NCI-H82 (cell line): ENCODE results near the gene CHTOP.

Source experiments
- DNase-seq: peaks from one replicate; lab custom pipeline; 2025; lab: John Stamatoyannopoulos, UW

The CHTOP gene

DNA sequence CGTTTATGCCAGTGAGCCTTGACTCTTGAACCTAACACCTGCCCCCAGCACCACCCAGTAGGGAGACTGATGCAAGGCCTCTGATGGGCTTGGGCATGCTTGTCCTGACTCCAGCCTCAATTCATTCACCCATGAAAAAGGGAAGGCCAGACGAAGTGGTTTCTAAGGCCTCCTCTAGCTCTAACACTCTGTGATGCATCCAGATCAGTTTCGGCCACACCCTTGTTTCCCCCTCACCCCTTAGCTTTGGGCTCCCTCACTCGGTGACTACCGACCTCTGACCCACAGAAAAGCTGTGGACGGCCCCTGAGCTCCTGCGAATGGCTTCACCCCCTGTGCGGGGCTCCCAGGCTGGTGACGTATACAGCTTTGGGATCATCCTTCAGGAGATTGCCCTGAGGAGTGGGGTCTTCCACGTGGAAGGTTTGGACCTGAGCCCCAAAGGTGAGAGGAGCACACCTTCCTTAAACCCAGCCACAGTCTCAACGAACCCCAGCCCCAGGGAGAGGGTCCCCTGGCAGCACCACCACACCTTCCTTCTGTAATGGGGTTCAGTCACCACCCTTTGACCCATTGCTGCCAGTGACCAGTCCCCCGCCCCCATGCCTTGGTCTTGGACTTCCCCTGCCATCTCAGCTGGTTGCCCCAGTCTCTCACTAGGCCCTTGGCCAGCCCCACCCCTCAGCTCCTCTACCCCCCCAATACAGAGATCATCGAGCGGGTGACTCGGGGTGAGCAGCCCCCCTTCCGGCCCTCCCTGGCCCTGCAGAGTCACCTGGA lies 53.7 kb downstream of the CHTOP start:
- DNase-seq = no peak

DNA sequence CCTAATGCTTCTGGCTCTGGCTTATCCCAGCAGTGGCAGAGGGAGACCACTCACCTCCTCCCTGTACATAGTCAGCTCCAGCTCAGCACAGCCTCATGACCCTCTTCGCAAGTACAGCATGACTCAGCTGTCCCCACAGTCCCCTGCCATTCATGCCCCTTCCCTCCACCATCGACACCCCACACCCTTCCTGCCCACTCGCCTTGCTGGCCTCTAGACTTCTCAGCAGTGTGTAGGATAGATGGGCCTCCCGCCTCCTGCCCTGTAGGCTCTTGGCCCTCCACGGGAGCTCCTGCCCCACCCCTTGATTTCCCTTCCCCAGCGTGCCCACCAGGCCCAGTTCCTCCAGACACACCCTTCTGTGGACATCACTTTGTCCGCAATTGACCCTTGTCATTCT lies 54.4 kb downstream of the CHTOP start:
- DNase-seq = no peak

DNA sequence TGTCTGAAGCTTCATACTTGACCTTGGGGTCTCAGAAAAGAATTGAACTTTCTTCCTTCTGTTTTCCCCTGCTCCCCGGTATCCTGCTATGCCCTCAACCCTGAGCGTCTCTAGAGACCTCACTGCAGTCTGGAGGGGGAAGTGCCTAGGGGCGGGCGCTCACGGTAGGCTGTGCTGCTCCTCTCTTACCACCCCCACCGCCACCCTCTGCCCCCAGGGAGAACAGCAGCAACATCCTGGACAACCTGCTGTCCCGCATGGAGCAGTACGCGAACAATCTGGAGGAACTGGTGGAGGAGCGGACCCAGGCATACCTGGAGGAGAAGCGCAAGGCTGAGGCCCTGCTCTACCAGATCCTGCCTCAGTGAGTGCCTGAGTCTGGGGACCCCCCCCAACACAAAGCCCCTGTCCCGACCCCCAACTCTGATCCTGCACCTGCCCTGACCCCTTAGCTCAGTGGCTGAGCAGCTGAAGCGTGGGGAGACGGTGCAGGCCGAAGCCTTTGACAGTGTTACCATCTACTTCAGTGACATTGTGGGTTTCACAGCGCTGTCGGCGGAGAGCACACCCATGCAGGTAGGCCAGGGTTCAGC lies 55.0 kb downstream of the CHTOP start:
- DNase-seq = no peak

DNA sequence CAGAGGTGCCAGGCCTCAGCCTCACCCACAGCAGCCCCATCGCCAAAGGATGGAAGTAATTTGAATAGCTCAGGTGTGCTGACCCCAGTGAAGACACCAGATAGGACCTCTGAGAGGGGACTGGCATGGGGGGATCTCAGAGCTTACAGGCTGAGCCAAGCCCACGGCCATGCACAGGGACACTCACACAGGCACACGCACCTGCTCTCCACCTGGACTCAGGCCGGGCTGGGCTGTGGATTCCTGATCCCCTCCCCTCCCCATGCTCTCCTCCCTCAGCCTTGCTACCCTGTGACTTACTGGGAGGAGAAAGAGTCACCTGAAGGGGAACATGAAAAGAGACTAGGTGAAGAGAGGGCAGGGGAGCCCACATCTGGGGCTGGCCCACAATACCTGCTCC lies 59.6 kb downstream of the CHTOP start:
- no peak for DNase-seq
